ENCODE data around the gene HTR3D. TPM values are rescaled to one million over a fixed set of nuclear protein-coding genes. Genes with fewer than 3 reads are reported as not detected.
A peak's percentile ranks its signal among the peaks of the same experiment; 100 is the strongest.

The HTR3D gene
- total and polyA plus RNA-seq, 2 experiments from 2014 or later, result not detected

GRCh38 chr3:184016169-184016570 lies 15.4 kb upstream of the HTR3D start (continued):
- TF ChIP-seq EZH2 (IDR thresholded peaks at IDR 0.05; ENCODE audit: low read depth, unreplicated experiment) (no peak), EZH2phosphoT487 (IDR thresholded peaks at IDR 0.05; ENCODE audit: unreplicated experiment) (no peak), JUNB (IDR thresholded peaks at IDR 0.05; ENCODE audit: unreplicated experiment) (no peak), STAT1 (IDR thresholded peaks at IDR 0.05; ENCODE audit: unreplicated experiment) (no peak), REST (IDR thresholded peaks at IDR 0.05; ENCODE audit: unreplicated experiment) (no peak)

- H3K79me2 ChIP-seq (replicated peaks; ENCODE audit: insufficient read depth), result peaks cover 29% of the 10 kb centered on the region
- H3K4me1 ChIP-seq (ENCODE audit: insufficient read depth), result peaks cover 11% of the 10 kb centered on the region
- Mint-ChIP-seq H3K4me1 (peaks cover 18% of the 10 kb centered on the region), H3K9me3 (no peaks in the 10 kb centered on the region), H3K27ac (peak overlapping the region; percentile 98), H3K27me3 (ENCODE audit: insufficient read depth, low read depth, poor library complexity) (peaks cover 6% of the 10 kb centered on the region), H3K4me3 (peak overlapping the region; percentile 99), H3K36me3 (ENCODE audit: low read depth) (peaks cover 19% of the 10 kb centered on the region)
- no peaks in the 10 kb centered on the region for H3K27me3 ChIP-seq (ENCODE audit: insufficient read depth)
- H3K9me2 ChIP-seq (ENCODE audit: insufficient read depth), result no peaks in the 10 kb centered on the region
- H4K20me1 ChIP-seq (replicated peaks; ENCODE audit: insufficient read depth), result peaks cover 9% of the 10 kb centered on the region; the same call in 1 of the 2 replicates
- peak; percentile 70 for DNase-seq (ENCODE audit: low spot score)
- peak overlapping the region; percentile 84 for H3K4me2 ChIP-seq
- H3K27ac ChIP-seq (ENCODE audit: low read depth), result peak overlapping the region; percentile 86; the same call in 1 of the 2 replicates
- peak overlapping the region; percentile 100 for H2AFZ ChIP-seq
- peak overlapping the region; percentile 98 for H3K4me3 ChIP-seq
- H3K36me3 ChIP-seq (ENCODE audit: insufficient read depth), result no peaks in the 10 kb centered on the region
- no peaks in the 10 kb centered on the region for H3F3A ChIP-seq (replicated peaks; ENCODE audit: low read depth)
- ATAC-seq, result peak; percentile 88
- TF ChIP-seq STAT1 (IDR thresholded peaks at IDR 0.05; ENCODE audit: unreplicated experiment) (no peak), CTCF (conservative IDR thresholded peaks at IDR 0.05; ENCODE audit: low read depth in 2 of 2) (peak; percentile 79 to 83)
These were observed 14.5 kb upstream of the HTR3D start for GRCh38 chr3:184016811-184017671.
